Measurements from ENCODE around the gene CD1B.

- TF ChIP-seq CTCF (IDR thresholded peaks at IDR 0.05; ENCODE audit: low read length), result no peak
- TF ChIP-seq EZH2 (optimal IDR thresholded peaks at IDR 0.05; ENCODE audit: low read depth, low read length), result no peak
Measured at GRCh38 chr1:158355773-158356285, 24.5 kb upstream of the CD1B start.

All from MM.1S (cell line).